HG03520 (cell line): ENCODE data around the gene WNT5A.
"Not testable (repeated sequence)": the region's sequence is repeated elsewhere in the genome, so short reads cannot be mapped to it uniquely, and the experiment has no call there.

Experiments used
- ATAC-seq: cut with Tn5 transposase; IDR thresholded peaks from one replicate; pipeline ENCODE4 v1.9.1; 2021; ENCODE audit warnings: mild to moderate bottlenecking, moderate library complexity; ENCODE audit not compliant: unreplicated experiment

Gene WNT5A

GRCh38 chr3:55507808-55508207, 20.7 kb upstream of the WNT5A start:
- ATAC-seq = no peak

GRCh38 chr3:55505776-55506175, 18.7 kb upstream of the WNT5A start:
- ATAC-seq = no peak

- ATAC-seq = not testable (repeated sequence)
Measured at GRCh38 chr3:55505102-55505501, 18.0 kb upstream of the WNT5A start.

GRCh38 chr3:55501905-55502304, 14.8 kb upstream of the WNT5A start:
- no peak for ATAC-seq

GRCh38 chr3:55500555-55501330, 13.6 kb upstream of the WNT5A start:
- no peak for ATAC-seq

DNA sequence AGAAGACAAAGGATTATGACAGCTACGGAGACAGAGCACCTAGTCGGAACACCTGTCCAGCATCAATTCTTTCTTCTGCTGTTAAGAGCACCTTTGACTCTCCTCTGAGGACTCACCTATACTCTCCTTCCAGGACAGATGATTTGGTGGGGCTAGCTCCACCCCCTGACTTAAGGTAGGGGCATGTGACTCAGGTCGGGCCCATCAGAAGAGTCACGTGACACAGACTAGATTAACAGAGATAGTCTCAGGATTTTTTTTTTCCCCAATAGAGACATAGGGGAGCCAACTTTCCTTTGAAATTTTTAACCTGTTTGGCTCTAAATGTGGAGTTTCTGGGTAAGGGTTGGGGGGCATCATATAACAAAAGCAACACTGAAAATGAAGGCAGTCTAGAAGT, 11.4 kb upstream of the WNT5A start:
- no peak for ATAC-seq

GRCh38 chr3:55497250-55497649, 10.1 kb upstream of the WNT5A start:
- ATAC-seq = no peak

DNA sequence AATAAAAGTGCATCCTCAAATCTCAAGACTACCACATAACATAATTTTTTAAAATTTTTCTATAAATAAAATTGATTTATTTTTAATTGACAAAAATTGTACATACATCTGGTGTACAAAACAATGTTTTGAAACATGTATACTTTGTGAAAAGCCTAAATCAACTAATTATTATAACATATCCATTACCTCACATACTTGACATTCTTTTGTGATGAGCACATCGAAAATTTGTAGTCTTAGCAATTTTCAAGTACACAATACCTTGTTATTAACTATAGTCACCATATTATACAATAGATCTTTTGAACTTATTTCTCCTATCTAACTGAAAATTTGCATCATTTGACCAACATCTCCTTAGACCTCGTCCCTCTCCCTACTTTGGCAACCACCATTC, 7.9 kb upstream of the WNT5A start:
- ATAC-seq = no peak

GRCh38 chr3:55492976-55493375, 5.9 kb upstream of the WNT5A start:
- no peak for ATAC-seq

- ATAC-seq = no peak
Measured at GRCh38 chr3:55491296-55491816, 4.2 kb upstream of the WNT5A start.

- ATAC-seq = no peak
Measured at GRCh38 chr3:55490276-55490913, 3.3 kb upstream of the WNT5A start.

GRCh38 chr3:55489798-55490132, 2.7 kb upstream of the WNT5A start:
- no peak for ATAC-seq

GRCh38 chr3:55488398-55489055, 1.4 kb upstream of the WNT5A start:
- ATAC-seq = no peak

DNA sequence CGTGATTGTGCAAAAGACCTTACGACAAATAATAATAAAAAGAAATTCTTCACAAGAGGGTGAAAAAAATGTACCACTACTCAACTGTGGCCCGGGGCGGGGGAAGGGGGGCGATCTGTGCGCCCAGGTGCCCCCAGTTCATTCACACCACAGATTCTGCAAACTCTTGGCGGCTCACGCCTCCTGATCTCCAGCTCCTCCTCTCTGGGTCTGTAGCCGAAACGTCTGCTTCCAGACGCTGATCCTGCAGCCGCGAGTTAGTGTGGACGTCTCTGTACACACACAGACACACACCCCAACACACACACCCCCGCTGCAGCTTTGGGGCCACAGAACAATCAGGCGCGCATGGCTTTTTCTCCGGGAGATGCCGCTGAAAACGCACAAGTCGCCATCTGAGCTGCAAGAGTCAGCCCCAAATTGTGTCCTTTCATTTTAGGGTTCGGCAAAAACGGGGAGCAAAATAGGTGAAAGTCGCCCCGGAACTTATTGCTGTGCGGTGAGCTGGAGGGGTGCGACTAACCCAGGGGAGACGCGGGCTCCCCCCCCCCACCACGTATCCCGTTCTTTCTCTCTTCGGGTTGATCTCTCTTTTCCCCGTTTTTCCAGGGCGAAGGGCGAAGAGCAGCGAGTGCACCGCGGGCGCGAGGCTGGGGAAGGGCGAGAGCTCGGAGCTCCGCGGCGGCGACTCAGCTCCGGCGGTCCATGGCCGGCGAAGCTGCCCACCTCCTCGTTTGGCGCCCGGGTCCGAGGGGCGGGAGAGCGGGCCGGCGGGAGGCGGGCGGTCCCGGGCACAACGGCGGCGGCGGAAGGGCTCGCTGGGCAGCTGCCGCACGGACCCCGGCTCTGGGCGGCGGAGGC, 505 bp upstream of the WNT5A start:
- ATAC-seq = no peak

DNA sequence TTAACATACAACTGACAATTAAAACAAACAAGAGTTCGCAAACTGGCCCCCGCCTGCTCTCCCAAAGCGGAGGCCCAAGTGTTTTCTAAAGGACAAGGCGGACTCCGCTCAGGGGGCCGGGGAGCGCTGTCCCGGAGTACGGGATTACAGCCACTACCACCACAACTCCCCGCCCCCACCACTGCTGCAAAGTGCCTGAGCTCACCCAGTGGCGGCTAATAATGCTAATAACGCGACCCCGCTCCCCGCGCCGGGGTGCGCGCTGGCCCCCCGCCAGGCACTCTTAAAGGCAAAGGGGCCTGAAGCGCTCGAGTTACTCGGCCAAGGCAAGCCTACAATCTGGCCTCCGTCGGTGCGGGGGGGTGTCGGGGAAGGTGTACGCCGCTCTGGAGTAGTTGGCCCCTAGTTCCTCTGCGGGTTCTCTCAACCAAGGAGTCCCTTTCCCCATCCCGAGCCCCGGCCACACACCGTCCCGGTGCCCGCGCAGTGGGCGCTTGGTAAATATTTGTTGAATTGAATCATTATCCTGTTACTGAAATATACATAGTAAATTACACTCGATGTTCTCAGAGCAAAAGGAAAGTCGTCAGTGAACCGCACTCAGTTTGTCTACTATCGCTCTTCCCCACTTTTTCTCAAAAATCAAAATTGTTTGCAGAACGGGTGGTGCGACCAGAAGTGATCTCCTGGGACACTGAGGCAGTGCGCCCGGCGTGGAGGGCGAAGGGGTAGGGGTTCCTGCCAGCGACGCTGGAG, 827 bp downstream of the WNT5A start:
- no peak for ATAC-seq

DNA sequence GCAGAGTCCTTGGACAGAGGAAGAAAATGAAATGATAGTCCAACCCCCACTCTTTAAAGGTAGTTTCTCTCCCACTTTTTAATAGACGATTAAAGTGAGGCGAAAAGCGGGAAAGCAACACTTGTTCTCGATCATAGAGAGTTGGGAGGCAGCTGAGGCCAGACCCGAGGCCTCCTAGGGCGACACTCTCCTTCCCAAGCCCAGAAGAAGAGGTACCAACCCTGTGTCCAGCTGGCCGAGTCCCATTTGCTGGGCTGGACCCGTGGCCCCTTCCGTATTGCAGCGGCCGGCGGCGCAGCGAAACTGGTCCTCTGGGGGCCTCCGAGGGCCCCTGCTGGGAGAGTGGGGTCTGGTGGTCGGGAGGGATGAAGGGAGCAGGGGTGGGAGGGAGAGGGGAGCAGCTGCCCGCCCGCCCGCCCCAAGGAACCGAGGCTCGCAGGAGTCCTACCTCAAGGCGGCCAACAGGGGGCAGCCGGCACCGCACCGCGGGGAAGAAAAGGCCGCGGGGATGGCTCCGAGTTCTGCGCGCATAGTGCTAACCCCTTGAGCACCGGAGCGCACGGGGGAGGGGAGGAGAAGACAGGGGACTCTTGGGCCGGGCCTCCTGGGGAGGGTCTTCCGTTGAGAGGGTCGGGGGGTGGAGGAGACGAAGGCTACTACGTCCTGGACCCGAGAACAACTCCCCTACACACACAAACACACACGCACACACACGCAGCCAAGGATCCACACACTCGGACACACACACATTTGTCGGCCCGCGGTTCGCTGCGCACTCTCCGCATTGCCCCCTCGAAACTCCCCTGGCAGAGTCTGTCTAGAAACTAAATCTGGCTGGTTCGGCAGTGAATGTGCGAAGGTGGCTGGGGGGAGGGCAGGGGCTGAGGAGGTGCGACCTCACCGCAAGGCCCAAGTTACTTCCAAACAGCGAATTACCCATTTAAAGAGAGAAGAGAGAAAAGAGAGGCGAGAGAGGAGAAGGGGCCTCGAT, 2.0 kb downstream of the WNT5A start:
- peak; percentile 51 for ATAC-seq

DNA sequence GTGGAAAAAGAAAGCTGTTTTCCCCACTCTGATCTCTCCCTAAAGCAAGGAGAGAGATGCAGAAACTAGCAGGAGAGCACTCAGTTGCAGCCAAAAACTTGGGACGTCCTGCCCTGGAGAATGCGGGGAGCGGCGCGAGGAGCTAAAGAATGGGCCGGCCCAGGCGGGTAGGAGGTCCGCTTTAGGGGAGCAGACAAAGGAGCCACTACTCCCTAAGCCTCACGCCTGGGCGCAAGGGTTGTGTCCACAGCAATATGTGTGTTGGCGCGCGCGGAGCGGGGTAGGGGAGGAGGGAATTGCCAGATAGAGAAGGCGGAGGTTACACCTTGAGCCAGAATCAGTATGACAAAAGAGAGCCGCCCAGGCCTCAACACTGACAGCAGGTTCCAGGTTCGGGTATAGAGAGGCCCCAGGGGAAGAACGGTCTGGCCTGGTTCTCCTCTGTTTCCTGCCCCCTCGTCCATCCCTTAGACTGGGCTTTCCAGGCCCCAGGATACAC, 2.9 kb downstream of the WNT5A start:
- ATAC-seq = no peak

GRCh38 chr3:55483196-55484095, 3.7 kb downstream of the WNT5A start:
- no peak for ATAC-seq
